HL-60 (cell line): ENCODE data around the gene ANKRD55.

Experiments
- DNase-seq, 2 experiments: peaks; one replicate each; pipeline ENCODE4 v3.0.0-alpha.2; 2010 to 2020; ENCODE audit warnings: low read depth in 1 of 2, low spot score in 1 of 2
- H3K27ac ChIP-seq: fragments of 250-450 bp; sonication (Bioruptor Pico); replicated peaks from 2 replicates; pipeline ENCODE4 v1.5.1; 2020; ENCODE audit warnings: mild to moderate bottlenecking, moderate library complexity
- H3K27me3 ChIP-seq: fragments of 250-450 bp; sonication (Bioruptor Pico); 2 replicates; pipeline ENCODE4 v1.5.1; 2021; ENCODE audit warnings: mild to moderate bottlenecking, moderate library complexity; ENCODE audit not compliant: insufficient read depth, poor library complexity, severe bottlenecking
- H3K4me3 ChIP-seq: replicated peaks from 2 replicates; pipeline ENCODE4 v1.5.1; 2011; ENCODE audit warnings: mild to moderate bottlenecking, control low read depth, low read length; ENCODE audit not compliant: insufficient read depth
- CTCF ChIP-seq: IDR thresholded peaks from one replicate; pipeline ENCODE4 v1.5.1; 2011; ENCODE audit warnings: low read length, control low read depth, inconsistent platforms; ENCODE audit not compliant: insufficient read depth
- GABPA ChIP-seq: IDR thresholded peaks from 2 replicates; pipeline ENCODE4 v1.6.1; 2012; ENCODE audit warnings: low read depth
- POLR2AphosphoS5 ChIP-seq: IDR thresholded peaks from 2 replicates; pipeline ENCODE4 v1.6.1; 2012; ENCODE audit warnings: low read depth
- REST ChIP-seq: IDR thresholded peaks from 2 replicates; pipeline ENCODE4 v1.6.1; 2012; ENCODE audit warnings: low read depth; ENCODE audit not compliant: insufficient replicate concordance
- SPI1 ChIP-seq: IDR thresholded peaks from 2 replicates; pipeline ENCODE4 v1.6.1; 2012; ENCODE audit warnings: low read depth, mild to moderate bottlenecking, borderline replicate concordance
- long read RNA-seq: library from polyadenylated mRNA; unstranded; transcript quantifications from one replicate; pipeline ENCODE4 v2.0.0, GENCODE V29; 2020

ANKRD55 gene
- long read RNA-seq, transcript ANKRD55-202 (4 exons, 1,518 nt) = major isoform, 124 of 217 reads
- long read RNA-seq, partial matches to known transcripts = 18 of 217 reads
- long read RNA-seq, other reads (novel, unspliced or antisense) = 75 of 217 reads

- no peak within 1 kb of the TSS for H3K27ac ChIP-seq
- DNase-seq = no peak
- H3K27me3 ChIP-seq = no peaks in the 10 kb centered on the region
- H3K4me3 ChIP-seq = no peak within 1 kb of the TSS
- TF ChIP-seq SPI1 = no peak
- TF ChIP-seq REST = no peak
- no peak for TF ChIP-seq POLR2AphosphoS5
- TF ChIP-seq GABPA = no peak
- TF ChIP-seq CTCF = no peak
Measured at GRCh38 chr5:56233230-56233629, at the start of gene ANKRD55. TSS of gene ANKRD55 (minus strand) at chr5:56233330. CDS start at chr5:56232913, 417 bp downstream.

GRCh38 chr5:56282216-56282615, 49.1 kb upstream of the ANKRD55 start:
- no peak for DNase-seq
- no peaks in the 10 kb centered on the region for H3K27me3 ChIP-seq
- H3K4me3 ChIP-seq = no peak overlapping the region
- TF ChIP-seq CTCF = no peak
- TF ChIP-seq POLR2AphosphoS5 = no peak
- no peak for TF ChIP-seq GABPA
- no peak for TF ChIP-seq SPI1
- no peak overlapping the region for H3K27ac ChIP-seq

GRCh38 chr5:56281489-56282165, 48.5 kb upstream of the ANKRD55 start:
- no peaks in the 10 kb centered on the region for H3K27me3 ChIP-seq
- no peak overlapping the region for H3K27ac ChIP-seq
- no peak overlapping the region for H3K4me3 ChIP-seq
- no peak for DNase-seq
- no peak for TF ChIP-seq REST

GRCh38 chr5:56279979-56280378, 46.8 kb upstream of the ANKRD55 start:
- no peak for TF ChIP-seq SPI1
- no peak for TF ChIP-seq CTCF
- no peak for TF ChIP-seq REST
- no peak for TF ChIP-seq POLR2AphosphoS5
- TF ChIP-seq GABPA = no peak
- no peak for DNase-seq
- Histone ChIP-seq H3K27ac (no peak overlapping the region), H3K4me3 (no peak overlapping the region), H3K27me3 (no peaks in the 10 kb centered on the region)
